ENCODE data around the gene TGFBRAP1.

The TGFBRAP1 gene

GRCh38 chr2:105329561-105330495 lies at the start of gene TGFBRAP1:
Gene TGFBRAP1 (minus strand): TSS chr2:105329735. CDS start chr2:105308301, 21,434 bp downstream.
- DNase-seq, result peak; percentile 85

GRCh38 chr2:105378921-105379383 lies 49.4 kb upstream of the TGFBRAP1 start:
- DNase-seq, result no peak

GRCh38 chr2:105378276-105378840 lies 48.8 kb upstream of the TGFBRAP1 start:
- no peak for DNase-seq

GRCh38 chr2:105377871-105378270 lies 48.3 kb upstream of the TGFBRAP1 start:
- no peak for DNase-seq

- DNase-seq, result no peak
Observed at GRCh38 chr2:105376789-105377240, 47.3 kb upstream of the TGFBRAP1 start.

- DNase-seq, result no peak
Observed at GRCh38 chr2:105376010-105376409, 46.5 kb upstream of the TGFBRAP1 start.

GRCh38 chr2:105375001-105375561 lies 45.5 kb upstream of the TGFBRAP1 start:
- DNase-seq, result no peak

- DNase-seq, result no peak
Observed at GRCh38 chr2:105373895-105374401, 44.4 kb upstream of the TGFBRAP1 start.

- no peak for DNase-seq
Observed at GRCh38 chr2:105373344-105373781, 43.8 kb upstream of the TGFBRAP1 start.

GRCh38 chr2:105371810-105372209 lies 42.3 kb upstream of the TGFBRAP1 start:
- DNase-seq, result no peak

GRCh38 chr2:105371156-105371555 lies 41.6 kb upstream of the TGFBRAP1 start:
- DNase-seq, result peak; percentile 15

- DNase-seq, result peak; percentile 85
Observed at GRCh38 chr2:105369777-105370690, 40.5 kb upstream of the TGFBRAP1 start.

- DNase-seq, result no peak
Observed at GRCh38 chr2:105368759-105369408, 39.3 kb upstream of the TGFBRAP1 start.

GRCh38 chr2:105365206-105365605 lies 35.7 kb upstream of the TGFBRAP1 start:
- no peak for DNase-seq

GRCh38 chr2:105364436-105365139 lies 35.1 kb upstream of the TGFBRAP1 start:
- no peak for DNase-seq

GRCh38 chr2:105362862-105363591 lies 33.5 kb upstream of the TGFBRAP1 start:
- DNase-seq, result no peak

GRCh38 chr2:105361102-105361889 lies 31.8 kb upstream of the TGFBRAP1 start:
- no peak for DNase-seq

- no peak for DNase-seq
Observed at GRCh38 chr2:105358593-105358992, 29.1 kb upstream of the TGFBRAP1 start.

- no peak for DNase-seq
Observed at GRCh38 chr2:105357122-105357521, 27.6 kb upstream of the TGFBRAP1 start.
